Panc1 (cell line): ENCODE measurements around the gene SARS1. TPM values are rescaled to one million over a fixed set of nuclear protein-coding genes. Genes with fewer than 3 reads are reported as not detected.

ENCODE experiments used
- ATAC-seq: fragments of 200-7000 bp; cut with Tn5 transposase; 2 replicates; pipeline ENCODE4 v1.9.1; 2020; ENCODE audit warnings: mild to moderate bottlenecking, moderate library complexity
- BruUV-seq: library from RNA; stranded (reverse); fragments of 400-500 nt; replicated peaks from 2 replicates; lab custom pipeline; 2021; lab: Mats Ljungman, UMichigan
- CTCF ChIA-PET: fragments of 300-600 bp; sonication (Branson Sonifier 250); formaldehyde crosslinking; loops from one replicate; lab custom pipeline; 2022; ENCODE audit warnings: antibody characterized with exemption; lab: Charles Lee
- POLR2A ChIA-PET: fragments of 300-600 bp; sonication (Branson Sonifier 250); formaldehyde crosslinking; loops from one replicate; lab custom pipeline; 2022; ENCODE audit warnings: antibody characterized with exemption; lab: Charles Lee
- DNase-seq: peaks from one replicate; pipeline ENCODE4 v3.0.0-alpha.2; 2010; ENCODE audit warnings: low read depth, low spot score
- H3K27ac ChIP-seq: 2 replicates; pipeline ENCODE4 v1.5.1; 2011; ENCODE audit warnings: mild to moderate bottlenecking, low read length, inconsistent platforms
- H3K27me3 ChIP-seq: fragments of 200-500 bp; sonication (Bioruptor generic); 2 replicates; pipeline ENCODE4 v1.6.0; 2014; ENCODE audit warnings: low read length, inconsistent platforms; ENCODE audit not compliant: control insufficient read depth, insufficient read depth
- H3K36me3 ChIP-seq: fragments of 200-500 bp; sonication (Bioruptor generic); 2 replicates; pipeline ENCODE4 v1.5.1; 2014; ENCODE audit warnings: inconsistent platforms, mild to moderate bottlenecking, low read length, moderate library complexity; ENCODE audit not compliant: control insufficient read depth, insufficient read depth
- H3K4me1 ChIP-seq: 2 replicates; pipeline ENCODE4 v1.5.1; 2011; ENCODE audit warnings: inconsistent platforms, mild to moderate bottlenecking, low read length, moderate library complexity; ENCODE audit not compliant: control insufficient read depth, insufficient read depth
- H3K4me3 ChIP-seq, 2 experiments: 2 replicates each; pipeline ENCODE4 v1.5.1; 2011 to 2012; ENCODE audit warnings: low read depth in 2 of 2, low read length in 2 of 2, mild to moderate bottlenecking in 2 of 2, inconsistent platforms in 1 of 2, moderate library complexity in 1 of 2
- H3K9me3 ChIP-seq: fragments of 200-500 bp; sonication (Bioruptor generic); 2 replicates; pipeline ENCODE4 v1.5.1; 2014; ENCODE audit warnings: low read depth, mild to moderate bottlenecking, inconsistent platforms, low read length, moderate library complexity; ENCODE audit not compliant: control insufficient read depth, insufficient read depth
- CTCF ChIP-seq: fragments of 450-650 bp; IDR thresholded peaks from 2 replicates; pipeline ENCODE4 v1.5.1; 2017; ENCODE audit warnings: mild to moderate bottlenecking
- POLR2AphosphoS5 ChIP-seq: IDR thresholded peaks from 2 replicates; pipeline ENCODE4 v1.6.1; 2012; ENCODE audit warnings: mild to moderate bottlenecking, low read depth, low read length, moderate library complexity
- REST ChIP-seq, 2 experiments: IDR thresholded peaks; 2 replicates each; pipeline ENCODE4 v1.6.1; 2011 to 2012; ENCODE audit warnings: low read depth in 2 of 2, control low read depth in 1 of 2, low read length in 1 of 2, mild to moderate bottlenecking in 1 of 2, moderate library complexity in 1 of 2; ENCODE audit not compliant: insufficient read depth in 1 of 2
- SIN3A ChIP-seq: IDR thresholded peaks from 2 replicates; pipeline ENCODE4 v1.6.1; 2012; ENCODE audit warnings: low read depth, mild to moderate bottlenecking, low read length, moderate library complexity, borderline replicate concordance; ENCODE audit not compliant: insufficient read depth
- TCF7L2 ChIP-seq: IDR thresholded peaks from 2 replicates; pipeline ENCODE4 v1.6.1; 2011; ENCODE audit warnings: mild to moderate bottlenecking, low read depth, low read length, inconsistent platforms
- in situ Hi-C: cut with HindIII; loops from 2 replicates; pipeline ENCODE4 v1.10.0; 2016; ENCODE audit warnings: low sequenced_read_pairs, low pct_unique_long_range_greater_than_20kb
- intact Hi-C: fragments of 100-400 bp; cut with micrococcal nuclease; formaldehyde crosslinking; loops from one replicate; pipeline ENCODE4 v1.10.0; 2022; ENCODE audit not compliant: unreplicated experiment
- total RNA-seq: library from RNA; stranded (reverse); gene quantifications from one replicate; pipeline ENCODE4 v1.2.1, GENCODE V29; 2021; ENCODE audit not compliant: unreplicated experiment

The SARS1 gene
- total RNA-seq, 1 experiment from 2014 or later, result 115 TPM

GRCh38 chr1:109266965-109267364, 53.2 kb downstream of the SARS1 start:
- POLR2A ChIA-PET, result no interaction called here
- intact Hi-C loops (no loop called here), in situ Hi-C loops (no loop called here)
- Histone ChIP-seq H3K4me1 (no peaks in the 10 kb centered on the region), H3K27ac (no peak overlapping the region), H3K27me3 (no peaks in the 10 kb centered on the region), H3K9me3 (no peaks in the 10 kb centered on the region), H3K4me3 (no peak overlapping the region), H3K36me3 (no peaks in the 10 kb centered on the region)
- BruUV-seq, result no TSS peak
- no peak for ATAC-seq
- CTCF ChIA-PET, result no interaction called here
- DNase-seq, result no peak
- TF ChIP-seq TCF7L2 (no peak), POLR2AphosphoS5 (no peak), CTCF (no peak), SIN3A (no peak), REST (IDR thresholded peaks at IDR 0.05; ENCODE audit: insufficient read depth in 1 of 2, low read depth in 2 of 2, low read length in 1 of 2) (no peak)

- no peaks in the 10 kb centered on the region for H3K36me3 ChIP-seq
- no peak overlapping the region for H3K27ac ChIP-seq
- BruUV-seq, result no TSS peak
- no peak overlapping the region for H3K4me3 ChIP-seq
- intact Hi-C loops, result no loop called here
- ChIA-PET CTCF (interaction anchor here (0.5 kb wide), 1 partner anchor 21 kb away, joined by 3 read pairs; no protein-coding TSS in a partner anchor), POLR2A (interaction anchor here (0.7 kb wide), 1 partner anchor 8 kb away, joined by 3 read pairs; no protein-coding TSS in a partner anchor)
- TF ChIP-seq SIN3A (no peak), CTCF (no peak), TCF7L2 (no peak), POLR2AphosphoS5 (no peak), REST (IDR thresholded peaks at IDR 0.05; ENCODE audit: insufficient read depth in 1 of 2, low read depth in 2 of 2, low read length in 1 of 2) (no peak)
- no peaks in the 10 kb centered on the region for H3K27me3 ChIP-seq
- ATAC-seq, result no peak
- no peaks in the 10 kb centered on the region; the same call in 1 of the 2 replicates for H3K4me1 ChIP-seq
- no peak for DNase-seq
- in situ Hi-C loops, result no loop called here
- H3K9me3 ChIP-seq, result no peaks in the 10 kb centered on the region
These were observed 54.1 kb downstream of the SARS1 start for GRCh38 chr1:109267743-109268300.
